Measurements from ENCODE around the gene EHD3.

- TF ChIP-seq EZH2 (IDR thresholded peaks at IDR 0.05; ENCODE audit: borderline replicate concordance, insufficient read depth, low read length, poor library complexity, severe bottlenecking) (no peak), CTCF (IDR thresholded peaks at IDR 0.05; ENCODE audit: poor library complexity, severe bottlenecking) (no peak), RAD21 (conservative IDR thresholded peaks at IDR 0.05) (no peak), TAF1 (IDR thresholded peaks at IDR 0.05; ENCODE audit: low read depth) (no peak), EP300 (conservative IDR thresholded peaks at IDR 0.05; ENCODE audit: poor library complexity, severe bottlenecking) (no peak), SMC3 (conservative IDR thresholded peaks at IDR 0.05; ENCODE audit: poor library complexity) (no peak), POLR2AphosphoS5 (IDR thresholded peaks at IDR 0.05) (no peak), REST (IDR thresholded peaks at IDR 0.05; ENCODE audit: borderline replicate concordance) (no peak)
Observed at GRCh38 chr2:31207790-31208189, 26.2 kb upstream of the EHD3 start.

All from neural cell (in vitro differentiated cells).